ENCODE data around the gene TRIM46.

TRIM46 gene

DNA sequence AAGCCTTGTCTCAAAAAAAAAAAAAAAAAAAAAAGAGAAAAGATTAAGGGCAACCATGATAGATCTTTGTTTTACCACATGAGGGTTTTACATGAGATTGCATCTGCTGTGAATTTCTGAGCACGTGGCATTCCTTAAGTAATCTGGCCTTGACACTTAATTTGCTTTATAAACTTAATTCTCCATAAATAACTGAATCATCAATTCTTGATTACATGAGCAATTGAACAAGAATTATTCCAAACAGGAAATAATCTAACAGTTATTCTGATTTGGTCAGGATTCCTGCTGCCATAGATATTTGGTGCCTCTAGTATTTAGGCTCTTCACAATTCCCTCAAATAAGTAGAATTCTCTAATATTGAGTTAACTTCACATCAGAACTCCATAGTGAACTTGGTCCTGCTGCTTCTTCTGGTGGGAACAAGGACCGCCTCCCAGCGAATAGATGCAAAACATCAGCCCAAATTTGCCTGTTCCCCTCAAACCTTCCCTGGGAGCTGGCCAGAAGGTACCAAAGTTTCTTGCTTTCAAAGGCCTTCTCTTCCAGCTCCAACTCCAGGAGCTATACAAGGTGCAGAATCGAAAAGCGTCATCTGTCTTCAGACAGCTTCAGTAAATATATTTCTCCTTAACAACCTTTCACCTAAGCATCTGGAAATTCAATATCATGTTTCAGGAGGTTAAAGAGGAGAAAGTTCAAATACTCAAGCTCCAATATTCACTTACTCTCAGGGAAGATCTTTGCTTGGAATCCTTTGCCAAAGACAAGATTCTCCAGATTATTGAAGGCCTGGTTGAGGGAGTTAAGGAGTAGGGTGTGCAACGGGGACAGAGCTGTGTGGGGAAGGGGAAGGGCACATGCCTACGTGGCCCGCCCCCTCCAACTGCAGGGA lies 1.6 kb upstream of the TRIM46 start:
- H3K9me3 Mint-ChIP-seq, result no peaks in the 10 kb centered on the region
- ATAC-seq (ENCODE audit: low read depth) (peak; percentile 19), DNase-seq (ENCODE audit: low spot score in 2 of 2) (no peak)
- H3K4me3 Mint-ChIP-seq, result peak overlapping the region; percentile 100
- H3K27me3 Mint-ChIP-seq, result no peaks in the 10 kb centered on the region
- peaks cover 42% of the 10 kb centered on the region for H3K4me1 Mint-ChIP-seq
- H3K27ac Mint-ChIP-seq, result peak overlapping the region; percentile 97
- peaks cover 10% of the 10 kb centered on the region for H3K36me3 Mint-ChIP-seq

GRCh38 chr1:155172732-155173477 lies 744 bp upstream of the TRIM46 start, which contains the start of gene KRTCAP2:
TSS of gene KRTCAP2 (minus strand) at chr1:155173304. CDS start at chr1:155173224, 80 bp downstream.
- DNase-seq (ENCODE audit: low spot score in 2 of 2) (peak; percentile 89 to 93), ATAC-seq (ENCODE audit: low read depth) (peak; percentile 80)
- no peaks in the 10 kb centered on the region for H3K27me3 Mint-ChIP-seq
- no peaks in the 10 kb centered on the region for H3K9me3 Mint-ChIP-seq
- peaks cover 10% of the 10 kb centered on the region for H3K36me3 Mint-ChIP-seq
- H3K27ac Mint-ChIP-seq, result peak within 1 kb of the TSS; percentile 97
- H3K4me3 Mint-ChIP-seq, result peak within 1 kb of the TSS; percentile 100
- H3K4me1 Mint-ChIP-seq, result peaks cover 34% of the 10 kb centered on the region

DNA sequence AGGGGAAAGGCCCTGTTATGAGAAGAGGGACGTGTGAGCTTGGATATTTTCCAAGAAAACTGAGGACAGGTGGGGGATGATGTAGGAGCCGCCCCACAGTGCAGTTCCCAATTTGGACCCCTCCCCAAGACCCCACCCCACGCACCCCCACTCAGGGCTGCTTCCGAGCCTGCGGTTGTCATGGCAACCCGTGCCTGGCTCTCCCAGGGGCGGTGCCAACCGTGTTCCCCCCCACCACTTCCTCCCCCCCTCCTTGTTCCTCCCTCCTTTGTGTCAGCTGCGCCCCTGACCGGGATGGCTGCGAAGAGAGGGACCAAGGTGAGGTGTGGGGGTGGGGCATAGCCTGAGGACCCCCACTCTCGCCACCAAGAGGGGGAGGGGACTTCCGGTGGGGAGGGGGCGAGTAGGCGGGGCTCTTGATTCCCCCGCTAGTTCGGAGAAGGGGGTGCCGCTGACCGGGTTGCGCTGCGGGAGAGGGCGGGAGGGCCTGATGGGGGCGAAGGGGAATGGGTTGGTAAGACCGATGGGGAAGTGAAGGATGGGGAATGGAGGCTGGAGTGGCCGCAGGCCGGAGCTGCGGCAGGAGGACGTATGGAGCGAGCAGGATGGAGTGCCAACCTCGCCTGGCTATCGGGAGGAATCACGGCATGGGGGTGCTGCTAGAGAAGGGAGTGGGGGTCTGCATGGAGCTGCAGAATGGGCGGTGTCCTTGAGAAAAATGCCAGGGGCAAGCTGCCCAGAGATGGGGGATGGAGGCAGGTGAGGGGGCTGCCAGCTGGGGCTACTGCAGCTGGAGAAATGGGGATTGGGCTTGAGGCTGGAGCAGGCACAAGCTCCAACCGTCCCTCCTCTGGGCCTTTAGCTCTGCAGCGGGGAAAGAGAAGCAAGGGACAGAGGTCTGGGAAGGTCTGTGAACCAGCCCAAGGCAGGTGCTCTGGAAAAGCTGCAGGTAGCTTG lies 953 bp downstream of the TRIM46 start:
- H3K9me3 Mint-ChIP-seq, result no peaks in the 10 kb centered on the region
- DNase-seq (ENCODE audit: low spot score in 2 of 2) (no peak), ATAC-seq (ENCODE audit: low read depth) (no peak)
- peak overlapping the region; percentile 100 for H3K4me3 Mint-ChIP-seq
- H3K36me3 Mint-ChIP-seq, result peaks cover 6% of the 10 kb centered on the region
- peaks cover 32% of the 10 kb centered on the region for H3K4me1 Mint-ChIP-seq
- peak overlapping the region; percentile 97 for H3K27ac Mint-ChIP-seq
- H3K27me3 Mint-ChIP-seq, result no peaks in the 10 kb centered on the region

GRCh38 chr1:155175281-155175926 lies 1.8 kb downstream of the TRIM46 start:
- no peaks in the 10 kb centered on the region for H3K27me3 Mint-ChIP-seq
- ATAC-seq (ENCODE audit: low read depth) (no peak), DNase-seq (ENCODE audit: low spot score in 2 of 2) (no peak)
- H3K36me3 Mint-ChIP-seq, result peaks cover 3% of the 10 kb centered on the region
- H3K4me1 Mint-ChIP-seq, result peaks cover 32% of the 10 kb centered on the region
- H3K27ac Mint-ChIP-seq, result no peak overlapping the region
- H3K4me3 Mint-ChIP-seq, result no peak overlapping the region
- no peaks in the 10 kb centered on the region for H3K9me3 Mint-ChIP-seq

GRCh38 chr1:155175927-155176371 lies 2.3 kb downstream of the TRIM46 start:
- no peaks in the 10 kb centered on the region for H3K27me3 Mint-ChIP-seq
- H3K4me3 Mint-ChIP-seq, result no peak overlapping the region
- ATAC-seq (ENCODE audit: low read depth), result no peak
- no peaks in the 10 kb centered on the region for H3K9me3 Mint-ChIP-seq
- no peak overlapping the region for H3K27ac Mint-ChIP-seq
- no peak for DNase-seq (ENCODE audit: low spot score in 2 of 2)
- peaks cover 32% of the 10 kb centered on the region for H3K4me1 Mint-ChIP-seq
- peaks cover 2% of the 10 kb centered on the region for H3K36me3 Mint-ChIP-seq

DNA sequence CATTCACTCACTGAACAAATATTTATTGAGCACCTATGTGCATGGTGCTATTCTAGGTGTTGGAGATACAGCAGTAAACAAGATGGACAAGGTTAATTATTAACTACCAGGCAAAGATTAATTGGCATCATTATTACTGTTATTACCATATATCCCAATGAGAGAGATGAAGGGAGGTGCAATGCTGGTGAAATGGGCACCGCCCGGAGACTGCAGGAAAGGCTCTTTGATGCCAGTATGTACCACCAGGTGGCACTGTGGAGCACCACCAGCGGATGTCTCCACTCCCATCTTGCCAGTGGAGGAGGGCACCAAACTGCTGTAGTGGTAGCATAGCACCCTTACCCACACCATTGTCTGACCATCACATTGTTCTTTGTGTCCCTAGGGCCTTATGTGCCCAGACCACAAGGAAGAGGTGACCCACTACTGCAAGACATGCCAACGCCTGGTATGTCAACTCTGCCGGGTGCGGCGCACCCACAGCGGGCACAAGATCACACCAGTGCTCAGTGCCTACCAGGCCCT lies 3.0 kb downstream of the TRIM46 start:
- Mint-ChIP-seq H3K9me3 (no peaks in the 10 kb centered on the region), H3K4me3 (peak overlapping the region; percentile 2), H3K36me3 (peaks cover 2% of the 10 kb centered on the region), H3K4me1 (peaks cover 32% of the 10 kb centered on the region), H3K27ac (peak overlapping the region; percentile 8), H3K27me3 (no peaks in the 10 kb centered on the region)
- ATAC-seq (ENCODE audit: low read depth) (peak; percentile 50), DNase-seq (ENCODE audit: low spot score in 2 of 2) (peak; percentile 83 to 87)

GRCh38 chr1:155177192-155177917 lies 3.7 kb downstream of the TRIM46 start:
- no peak for ATAC-seq (ENCODE audit: low read depth)
- Mint-ChIP-seq H3K9me3 (no peaks in the 10 kb centered on the region), H3K27me3 (no peaks in the 10 kb centered on the region), H3K36me3 (peaks cover 2% of the 10 kb centered on the region), H3K27ac (no peak overlapping the region), H3K4me3 (no peak overlapping the region), H3K4me1 (peaks cover 28% of the 10 kb centered on the region)
- DNase-seq (ENCODE audit: low spot score in 2 of 2), result no peak

DNA sequence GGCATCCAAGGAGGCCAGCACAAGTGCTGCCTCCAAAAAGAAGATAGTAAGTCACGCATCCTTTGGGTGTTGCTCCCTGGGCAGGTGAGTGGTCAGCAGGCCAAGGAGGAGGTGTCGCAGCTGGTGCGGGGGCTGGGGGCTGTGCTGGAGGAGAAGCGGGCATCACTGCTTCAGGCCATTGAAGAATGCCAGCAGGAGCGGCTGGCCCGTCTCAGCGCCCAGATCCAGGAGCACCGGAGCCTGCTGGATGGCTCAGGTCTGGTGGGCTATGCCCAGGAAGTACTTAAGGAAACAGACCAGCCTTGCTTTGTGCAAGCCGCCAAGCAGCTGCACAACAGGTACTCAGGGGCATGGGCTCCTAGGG lies 4.3 kb downstream of the TRIM46 start:
- DNase-seq (ENCODE audit: low spot score in 2 of 2) (no peak), ATAC-seq (ENCODE audit: low read depth) (no peak)
- Mint-ChIP-seq H3K36me3 (peaks cover 2% of the 10 kb centered on the region), H3K4me3 (no peak overlapping the region), H3K4me1 (peaks cover 25% of the 10 kb centered on the region), H3K27ac (no peak overlapping the region), H3K9me3 (no peaks in the 10 kb centered on the region), H3K27me3 (no peaks in the 10 kb centered on the region)

DNA sequence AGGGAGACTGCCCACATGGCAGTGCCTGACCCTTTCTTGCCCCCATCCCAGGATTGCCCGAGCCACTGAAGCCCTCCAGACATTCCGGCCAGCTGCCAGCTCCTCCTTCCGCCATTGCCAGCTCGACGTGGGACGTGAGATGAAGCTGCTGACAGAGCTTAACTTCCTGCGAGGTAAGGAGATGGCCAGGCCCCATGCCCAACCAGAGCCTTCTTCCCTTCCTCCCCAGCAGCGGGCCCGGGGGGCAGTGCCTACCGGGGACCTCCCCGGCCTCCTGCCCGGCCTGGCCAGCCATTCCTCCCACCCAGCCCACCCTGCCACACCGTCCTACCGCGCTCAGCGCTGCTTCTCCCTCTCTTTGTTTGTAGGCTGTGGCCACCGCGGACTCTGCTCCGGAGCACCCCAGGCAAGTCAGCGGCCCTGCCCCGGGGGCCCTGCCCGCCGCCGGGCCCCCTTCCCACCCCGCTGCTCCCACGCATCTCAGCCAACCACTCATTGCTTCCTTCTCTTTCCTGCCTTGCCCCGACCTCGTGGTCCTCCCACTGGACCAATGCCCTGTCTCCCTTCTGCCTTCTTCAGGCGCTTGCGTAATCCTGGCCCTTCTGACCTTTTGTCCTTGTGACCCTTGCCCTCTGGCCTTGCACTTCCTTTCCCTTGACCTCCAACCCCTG lies 4.9 kb downstream of the TRIM46 start:
- Mint-ChIP-seq H3K36me3 (peaks cover 2% of the 10 kb centered on the region), H3K9me3 (no peaks in the 10 kb centered on the region), H3K4me3 (no peak overlapping the region), H3K4me1 (peaks cover 26% of the 10 kb centered on the region), H3K27me3 (no peaks in the 10 kb centered on the region), H3K27ac (no peak overlapping the region)
- DNase-seq (ENCODE audit: low spot score in 2 of 2) (no peak), ATAC-seq (ENCODE audit: low read depth) (no peak)

- Mint-ChIP-seq H3K36me3 (peaks cover 2% of the 10 kb centered on the region), H3K9me3 (no peaks in the 10 kb centered on the region), H3K4me3 (no peak overlapping the region), H3K4me1 (peaks cover 25% of the 10 kb centered on the region), H3K27ac (no peak overlapping the region), H3K27me3 (no peaks in the 10 kb centered on the region)
- ATAC-seq (ENCODE audit: low read depth), result no peak
- DNase-seq (ENCODE audit: low spot score in 2 of 2), result no peak
These were observed 5.7 kb downstream of the TRIM46 start for GRCh38 chr1:155179112-155180031.

- no peak for DNase-seq (ENCODE audit: low spot score in 2 of 2)
- ATAC-seq (ENCODE audit: low read depth), result no peak
- peaks cover 30% of the 10 kb centered on the region for H3K4me1 Mint-ChIP-seq
- peaks cover 2% of the 10 kb centered on the region for H3K36me3 Mint-ChIP-seq
- H3K9me3 Mint-ChIP-seq, result no peaks in the 10 kb centered on the region
- no peak overlapping the region for H3K27ac Mint-ChIP-seq
- no peak overlapping the region for H3K4me3 Mint-ChIP-seq
- H3K27me3 Mint-ChIP-seq, result no peaks in the 10 kb centered on the region
These were observed 7.9 kb downstream of the TRIM46 start for GRCh38 chr1:155181371-155182051.
